Measurements from ENCODE around the gene FAM47C.

DNA sequence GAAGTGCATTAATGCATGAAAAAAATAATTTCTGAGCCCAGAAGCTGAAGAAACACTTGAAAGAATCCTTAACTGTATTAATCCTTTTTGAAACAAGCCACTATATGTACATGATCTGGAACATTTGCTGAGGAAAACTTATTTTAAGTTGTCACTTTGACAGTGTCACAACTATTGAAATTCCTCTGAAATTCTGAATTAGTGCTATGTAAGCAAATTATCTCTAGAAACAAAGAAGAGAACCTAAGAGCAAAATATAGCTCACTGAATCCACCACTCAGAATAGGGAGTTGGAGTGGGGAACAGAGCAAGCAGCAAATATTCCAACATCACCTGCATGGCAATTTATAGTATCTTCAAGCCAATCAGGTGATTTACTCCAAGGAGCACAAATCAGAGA lies 34.6 kb upstream of the FAM47C start:
- TF ChIP-seq POLR2A (IDR thresholded peaks at IDR 0.05; ENCODE audit: low read depth, low read length) (no peak), POLR2AphosphoS5 (IDR thresholded peaks at IDR 0.05; ENCODE audit: low read depth, low read length) (no peak), TAF1 (IDR thresholded peaks at IDR 0.05; ENCODE audit: borderline replicate concordance, low read depth, low read length) (no peak)

All from GM12892 (cell line).